Germinal center (tissue), 1 donor: ENCODE data around the gene ALK.

Source experiments
- DNase-seq: peaks from one replicate; pipeline ENCODE4 v3.0.0; 2012; ENCODE audit warnings: mixed read lengths, low spot score

The ALK gene

GRCh38 chr2:29361231-29361630, 560.2 kb downstream of the ALK start:
- DNase-seq: no peak

DNA sequence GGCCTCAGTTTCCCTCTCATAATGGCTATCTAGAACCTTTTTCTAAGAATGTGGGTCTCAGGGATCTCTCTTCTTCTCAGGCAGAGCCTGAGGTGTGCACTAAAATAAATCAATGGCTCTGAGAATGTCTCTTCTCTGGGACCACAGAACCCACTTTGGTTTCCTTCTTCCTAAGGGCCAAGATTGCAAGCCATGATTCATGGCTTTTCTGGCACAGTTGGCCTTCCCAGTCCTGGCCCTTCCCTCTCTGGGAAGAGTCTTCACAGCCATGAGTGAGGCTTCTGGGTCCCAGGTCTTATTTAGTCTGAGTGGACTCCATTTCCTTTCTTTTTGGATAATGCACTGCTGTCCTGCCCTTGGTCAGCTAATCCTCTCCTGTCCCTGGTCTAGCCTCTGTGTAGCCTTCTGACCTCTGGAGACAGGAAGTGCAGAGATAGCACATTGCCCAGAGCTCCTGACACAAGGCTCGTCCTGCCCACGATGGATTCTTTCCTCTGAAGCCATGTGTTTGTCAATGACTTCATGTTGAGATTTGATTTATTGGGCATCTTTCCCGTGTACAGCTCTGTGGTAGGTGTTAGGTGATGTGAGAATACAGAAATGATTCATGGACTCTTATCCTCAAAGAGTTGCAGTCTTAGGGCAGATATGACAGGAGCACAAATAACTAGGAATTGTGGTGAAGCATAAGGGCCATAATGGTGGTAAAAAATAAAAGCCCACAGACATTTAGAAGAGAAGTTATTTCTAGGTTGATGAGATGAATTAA, 561.2 kb downstream of the ALK start:
- no peak for DNase-seq

DNA sequence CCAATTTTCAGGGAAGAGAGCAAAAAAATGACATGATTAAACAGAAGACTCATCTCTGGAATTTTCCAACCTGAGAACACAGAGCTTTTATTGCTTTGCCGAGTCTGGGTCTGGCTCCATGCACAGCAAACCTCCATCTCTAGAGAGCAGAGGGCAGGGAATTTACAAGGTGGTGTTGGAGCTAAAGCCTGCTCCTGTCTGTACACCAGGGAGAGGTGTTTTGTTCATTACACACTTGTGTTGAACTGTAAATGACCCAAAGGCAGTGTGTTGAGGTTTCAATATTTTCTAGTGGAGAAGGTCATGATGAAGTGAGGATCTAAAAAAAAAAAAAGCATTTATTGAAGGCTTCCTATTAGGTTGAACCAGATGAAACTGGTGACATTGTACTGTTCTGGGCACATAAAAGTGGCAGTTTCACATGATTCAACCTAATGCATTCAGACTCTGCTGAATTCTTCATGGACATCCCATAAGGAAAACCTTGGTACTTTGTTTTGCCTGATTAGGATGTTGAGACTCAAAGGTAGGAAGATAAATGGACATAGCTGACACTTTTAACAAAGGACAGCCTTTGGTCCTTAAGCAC, 567.9 kb downstream of the ALK start:
- DNase-seq: no peak

DNA sequence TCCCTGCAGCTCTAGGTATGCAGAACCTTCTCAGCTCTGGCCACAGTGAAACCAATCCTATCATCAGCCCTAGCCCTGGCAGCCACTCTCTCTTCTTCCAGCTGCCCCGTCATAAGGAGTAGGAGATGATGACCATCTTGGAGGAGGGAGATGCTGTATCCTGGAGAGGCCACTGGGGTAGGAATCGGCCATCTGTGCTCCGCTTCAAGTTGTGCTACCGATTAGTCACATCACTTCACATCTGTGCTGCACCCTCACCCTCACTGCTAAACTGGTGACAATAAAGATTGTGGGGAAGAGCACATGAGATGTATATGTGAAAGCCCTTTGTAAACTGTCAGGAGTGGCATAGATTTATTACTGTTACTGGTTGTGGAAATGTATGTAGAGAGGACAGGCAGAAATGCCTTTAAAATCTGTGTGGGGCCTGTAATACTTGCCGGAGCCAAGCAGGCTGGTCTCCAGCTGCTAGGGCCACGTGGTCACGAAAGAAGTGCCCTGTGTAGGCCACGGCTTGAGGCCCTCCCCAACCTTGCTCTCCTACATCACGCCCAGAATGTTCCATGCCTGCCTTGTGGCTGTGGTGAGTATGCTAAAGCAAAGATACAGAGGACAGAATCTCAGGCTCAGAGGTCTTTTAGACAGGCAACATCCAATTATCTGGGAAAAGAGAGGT, 569.3 kb downstream of the ALK start:
- DNase-seq: no peak

DNA sequence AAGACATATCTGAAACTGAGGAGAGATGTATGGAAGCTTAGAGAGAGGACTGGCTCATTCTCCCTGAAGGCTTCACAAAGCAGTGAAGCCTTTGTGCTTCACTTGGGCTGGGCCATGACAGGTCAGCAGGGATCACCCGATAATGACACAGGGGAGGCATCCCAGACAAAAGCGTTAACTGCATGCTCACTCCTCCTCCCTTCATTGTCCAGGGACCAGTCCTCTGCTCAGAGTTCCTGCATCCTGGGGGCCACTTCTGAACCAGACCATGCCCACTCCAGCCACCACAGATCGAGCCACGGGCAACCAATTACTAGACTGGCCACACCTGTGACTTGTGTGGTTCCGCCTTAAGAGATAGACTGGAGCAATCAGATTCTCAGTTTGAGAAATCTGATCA, 570.1 kb downstream of the ALK start:
- no peak for DNase-seq

- no peak for DNase-seq
Observed at GRCh38 chr2:29349316-29350030, 571.9 kb downstream of the ALK start.

DNA sequence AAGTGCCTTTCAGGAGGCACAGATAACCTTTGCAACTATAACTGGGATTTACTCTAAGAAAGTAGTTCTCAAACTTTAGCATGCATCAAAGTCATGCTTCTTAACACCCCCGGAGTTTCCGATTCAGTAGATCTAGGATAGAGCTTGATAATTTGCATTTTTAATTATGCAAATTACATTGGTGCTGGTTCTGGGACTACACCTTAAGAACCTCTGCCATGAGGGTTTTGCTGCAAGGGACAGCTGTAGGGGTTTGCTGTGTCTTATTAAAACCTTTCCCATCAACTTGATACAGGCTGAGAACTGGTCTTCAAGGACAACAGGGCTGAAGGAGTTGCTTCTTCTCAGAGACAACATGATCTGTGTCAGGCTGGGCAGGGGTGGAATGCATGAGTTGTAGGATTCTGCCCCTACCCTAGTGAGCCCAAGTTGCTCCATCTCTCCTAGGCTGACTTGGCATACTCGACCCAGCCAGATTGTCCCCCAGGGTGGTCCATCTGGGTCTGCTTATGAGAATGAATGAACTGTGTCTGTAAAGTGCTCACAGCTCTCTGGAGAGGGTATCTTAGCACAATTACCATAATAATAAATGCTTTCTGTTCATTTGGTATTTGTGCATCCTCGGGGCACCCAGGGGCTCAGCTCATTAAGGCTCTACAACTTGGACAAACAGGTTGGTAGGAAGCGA, 573.5 kb downstream of the ALK start:
- no peak for DNase-seq

- no peak for DNase-seq
Observed at GRCh38 chr2:29345236-29345635, 576.1 kb downstream of the ALK start.

- no peak for DNase-seq
Observed at GRCh38 chr2:29343830-29344229, 577.6 kb downstream of the ALK start.

DNA sequence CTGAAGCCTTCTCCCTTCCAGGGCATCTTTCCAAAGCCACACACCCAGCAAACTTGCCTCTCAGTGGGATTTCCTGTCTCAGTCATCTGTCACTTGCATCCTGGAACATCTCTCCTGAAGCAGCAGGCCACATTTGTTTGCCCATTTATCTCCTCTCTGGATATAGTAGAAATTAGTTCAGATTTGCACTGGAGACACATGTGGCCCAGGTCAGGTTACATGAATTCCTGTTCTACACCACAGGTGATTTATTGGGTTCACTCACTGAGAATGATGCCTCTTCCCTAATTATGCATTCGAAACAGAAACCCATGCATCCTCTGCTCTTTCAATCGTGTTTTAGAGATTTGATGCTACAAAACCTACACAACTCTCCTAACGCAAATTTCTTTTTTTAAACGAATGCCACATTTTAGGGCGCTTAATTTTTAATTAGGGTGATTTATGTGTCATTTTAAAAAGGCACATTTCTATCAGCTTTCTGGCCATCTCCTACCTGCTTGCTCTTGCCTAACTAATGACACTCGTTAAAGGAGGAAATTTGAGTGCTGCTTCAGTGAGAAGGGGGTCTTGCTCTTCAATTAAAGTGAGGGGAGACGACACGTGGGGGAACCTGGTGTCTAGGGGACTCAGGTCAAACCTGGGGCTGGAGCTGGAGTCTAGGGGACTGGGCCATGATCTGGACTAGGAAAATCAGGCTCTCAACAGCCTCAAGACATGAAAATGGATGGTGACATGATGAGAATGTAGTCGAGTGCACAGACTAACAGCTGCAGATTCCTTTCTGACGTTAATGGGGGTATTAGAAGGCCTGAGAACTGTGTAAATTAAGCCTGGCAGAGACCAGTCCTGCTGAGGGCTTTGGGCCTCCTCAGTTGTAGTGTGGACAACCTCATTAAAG, 584.8 kb downstream of the ALK start:
- no peak for DNase-seq

- no peak for DNase-seq
Observed at GRCh38 chr2:29335396-29335795, 586.0 kb downstream of the ALK start.

- DNase-seq: no peak
Observed at GRCh38 chr2:29334706-29335105, 586.7 kb downstream of the ALK start.

- DNase-seq: no peak
Observed at GRCh38 chr2:29332540-29332939, 588.8 kb downstream of the ALK start.

DNA sequence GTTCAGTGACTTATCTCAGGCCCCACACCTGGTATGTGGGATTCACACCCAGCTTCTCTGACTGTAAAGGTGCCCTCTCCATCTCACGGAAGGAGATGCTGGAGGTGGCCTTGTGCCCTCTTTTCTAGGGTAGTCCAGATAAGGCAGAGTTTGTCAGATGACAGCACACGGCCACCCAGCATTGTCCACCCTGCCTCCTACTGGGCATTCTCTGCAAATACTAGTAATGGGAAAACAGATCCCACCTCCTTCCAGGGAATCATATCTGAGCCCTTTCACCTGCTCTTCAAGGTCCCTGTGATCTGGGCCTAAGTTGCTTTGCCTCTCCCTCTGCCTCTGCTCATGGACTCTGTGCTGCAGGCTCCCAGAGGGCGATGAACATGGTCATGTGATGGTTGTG, 591.5 kb downstream of the ALK start:
- no peak for DNase-seq

- DNase-seq: no peak
Observed at GRCh38 chr2:29326926-29327325, 594.5 kb downstream of the ALK start.

DNA sequence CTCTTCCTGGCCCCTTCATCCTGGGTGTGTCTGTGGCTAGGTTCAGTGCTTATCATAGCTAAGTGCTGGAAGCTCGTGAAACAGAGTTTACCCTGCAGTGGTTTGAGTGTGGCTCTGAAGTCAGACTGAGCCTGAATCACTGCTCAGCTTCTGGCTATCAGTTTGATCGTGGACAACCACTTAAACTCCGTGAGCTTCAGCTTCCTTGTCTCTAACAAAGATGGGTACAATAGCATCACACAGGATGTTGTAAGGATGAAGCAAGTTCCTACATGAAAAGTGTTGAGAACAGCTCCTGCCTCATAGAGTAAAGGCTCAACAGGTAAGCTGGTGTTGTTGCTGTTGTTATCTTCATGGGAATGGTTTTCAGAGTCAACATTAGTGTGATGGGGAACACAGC, 595.8 kb downstream of the ALK start:
- no peak for DNase-seq

GRCh38 chr2:29323961-29324360, 597.4 kb downstream of the ALK start:
- DNase-seq: no peak

GRCh38 chr2:29323301-29323700, 598.1 kb downstream of the ALK start:
- DNase-seq: no peak

- DNase-seq: no peak
Observed at GRCh38 chr2:29322011-29322410, 599.4 kb downstream of the ALK start.

DNA sequence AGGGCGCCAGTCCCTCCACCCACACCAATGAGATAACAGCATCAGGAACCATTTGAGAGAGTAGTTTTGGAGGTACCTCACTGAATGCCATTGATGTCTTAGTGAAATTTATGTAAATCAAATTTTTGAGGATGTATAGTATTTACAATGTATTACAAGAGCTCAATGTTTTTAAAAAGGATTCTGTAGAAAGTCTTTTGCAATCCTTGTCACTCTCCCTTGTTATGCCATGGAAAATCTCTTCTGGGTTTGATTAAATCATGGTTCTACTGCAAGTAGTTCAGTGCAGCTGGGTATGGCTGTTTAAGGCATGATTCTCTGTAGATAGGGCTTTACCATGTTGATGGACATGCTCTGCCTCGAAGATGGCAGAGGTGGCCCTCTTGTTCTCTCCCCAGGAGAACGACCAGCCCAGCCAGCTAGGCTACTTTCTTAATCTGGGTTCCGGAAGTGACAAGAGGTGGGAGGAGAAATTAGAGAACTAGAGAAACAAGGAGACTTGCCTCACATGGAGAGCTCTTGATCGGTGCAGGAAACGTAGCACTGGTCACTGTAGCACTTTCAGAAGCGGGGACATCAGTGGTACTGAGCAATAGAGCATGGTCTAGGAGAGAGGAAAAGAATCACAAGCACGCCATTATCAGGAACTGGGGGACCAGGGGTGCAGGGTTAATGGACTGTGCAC, 603.4 kb downstream of the ALK start:
- DNase-seq: no peak
